ENCODE data around the gene IMMP2L.

DNA sequence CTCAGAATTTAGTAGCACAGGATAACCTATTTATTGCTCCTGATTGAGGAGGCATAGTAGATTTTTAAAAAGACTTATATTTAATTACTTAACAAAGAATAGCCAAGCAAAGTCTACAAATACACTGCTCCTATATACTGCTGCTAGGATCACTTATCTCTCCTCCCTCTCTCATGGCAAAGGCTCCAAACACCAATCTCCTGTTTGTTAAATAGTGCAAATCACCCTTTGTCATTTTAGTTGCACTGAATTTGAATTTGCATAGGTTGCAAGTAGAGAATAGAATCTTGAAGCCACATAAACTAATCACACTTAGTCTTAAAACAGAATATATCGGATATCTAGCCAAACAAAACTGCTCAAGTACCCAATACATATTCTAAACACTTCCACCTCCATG is 690.4 kb downstream of the IMMP2L start:
- TF ChIP-seq, protein P1, sequence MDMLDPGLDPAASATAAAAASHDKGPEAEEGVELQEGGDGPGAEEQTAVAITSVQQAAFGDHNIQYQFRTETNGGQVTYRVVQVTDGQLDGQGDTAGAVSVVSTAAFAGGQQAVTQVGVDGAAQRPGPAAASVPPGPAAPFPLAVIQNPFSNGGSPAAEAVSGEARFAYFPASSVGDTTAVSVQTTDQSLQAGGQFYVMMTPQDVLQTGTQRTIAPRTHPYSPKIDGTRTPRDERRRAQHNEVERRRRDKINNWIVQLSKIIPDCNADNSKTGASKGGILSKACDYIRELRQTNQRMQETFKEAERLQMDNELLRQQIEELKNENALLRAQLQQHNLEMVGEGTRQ (IDR thresholded peaks at IDR 0.05; ENCODE audit: borderline replicate concordance, low read depth, low read length): no peak
- no peak for TF ChIP-seq NFIC (IDR thresholded peaks at IDR 0.05; ENCODE audit: borderline replicate concordance)

Data from SK-N-SH (cell line).